ENCODE data around the gene CD81.

Gene CD81

GRCh38 chr11:2409611-2410468 lies 32.7 kb downstream of the CD81 start:
- TF ChIP-seq, protein P1, sequence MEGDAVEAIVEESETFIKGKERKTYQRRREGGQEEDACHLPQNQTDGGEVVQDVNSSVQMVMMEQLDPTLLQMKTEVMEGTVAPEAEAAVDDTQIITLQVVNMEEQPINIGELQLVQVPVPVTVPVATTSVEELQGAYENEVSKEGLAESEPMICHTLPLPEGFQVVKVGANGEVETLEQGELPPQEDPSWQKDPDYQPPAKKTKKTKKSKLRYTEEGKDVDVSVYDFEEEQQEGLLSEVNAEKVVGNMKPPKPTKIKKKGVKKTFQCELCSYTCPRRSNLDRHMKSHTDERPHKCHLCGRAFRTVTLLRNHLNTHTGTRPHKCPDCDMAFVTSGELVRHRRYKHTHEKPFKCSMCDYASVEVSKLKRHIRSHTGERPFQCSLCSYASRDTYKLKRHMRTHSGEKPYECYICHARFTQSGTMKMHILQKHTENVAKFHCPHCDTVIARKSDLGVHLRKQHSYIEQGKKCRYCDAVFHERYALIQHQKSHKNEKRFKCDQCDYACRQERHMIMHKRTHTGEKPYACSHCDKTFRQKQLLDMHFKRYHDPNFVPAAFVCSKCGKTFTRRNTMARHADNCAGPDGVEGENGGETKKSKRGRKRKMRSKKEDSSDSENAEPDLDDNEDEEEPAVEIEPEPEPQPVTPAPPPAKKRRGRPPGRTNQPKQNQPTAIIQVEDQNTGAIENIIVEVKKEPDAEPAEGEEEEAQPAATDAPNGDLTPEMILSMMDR (IDR thresholded peaks at IDR 0.05; ENCODE audit: low read depth, low read length, missing control alignments), result no peak
- DNase-seq (ENCODE audit: low read depth), result no peak
- H3K4me3 ChIP-seq (ENCODE audit: low read depth, low read length), result no peak overlapping the region

DNA sequence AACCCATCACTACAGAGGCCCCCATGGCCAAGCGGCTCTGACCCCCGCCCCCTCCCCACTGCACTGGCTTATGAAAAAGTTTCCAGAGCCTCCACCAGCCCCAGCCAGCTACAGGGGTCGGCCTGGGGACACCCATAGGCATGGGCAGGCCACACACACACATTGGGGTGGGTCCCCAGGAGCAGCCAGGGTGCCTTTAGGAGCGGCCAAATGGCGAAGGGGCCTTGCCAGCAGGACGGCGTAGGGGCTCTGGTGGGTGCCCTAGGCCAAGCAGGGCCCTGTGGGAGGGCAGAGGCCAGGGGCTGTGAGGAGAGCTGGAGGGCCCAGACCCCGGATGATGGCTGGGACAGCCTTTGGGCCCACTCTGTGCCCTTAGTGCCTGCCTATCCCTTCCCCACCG lies 33.5 kb downstream of the CD81 start:
- TF ChIP-seq, protein P1 (IDR thresholded peaks at IDR 0.05; ENCODE audit: low read depth, low read length, missing control alignments), result no peak
- H3K4me3 ChIP-seq (ENCODE audit: low read depth, low read length), result no peak overlapping the region
- DNase-seq (ENCODE audit: low read depth), result no peak

DNA sequence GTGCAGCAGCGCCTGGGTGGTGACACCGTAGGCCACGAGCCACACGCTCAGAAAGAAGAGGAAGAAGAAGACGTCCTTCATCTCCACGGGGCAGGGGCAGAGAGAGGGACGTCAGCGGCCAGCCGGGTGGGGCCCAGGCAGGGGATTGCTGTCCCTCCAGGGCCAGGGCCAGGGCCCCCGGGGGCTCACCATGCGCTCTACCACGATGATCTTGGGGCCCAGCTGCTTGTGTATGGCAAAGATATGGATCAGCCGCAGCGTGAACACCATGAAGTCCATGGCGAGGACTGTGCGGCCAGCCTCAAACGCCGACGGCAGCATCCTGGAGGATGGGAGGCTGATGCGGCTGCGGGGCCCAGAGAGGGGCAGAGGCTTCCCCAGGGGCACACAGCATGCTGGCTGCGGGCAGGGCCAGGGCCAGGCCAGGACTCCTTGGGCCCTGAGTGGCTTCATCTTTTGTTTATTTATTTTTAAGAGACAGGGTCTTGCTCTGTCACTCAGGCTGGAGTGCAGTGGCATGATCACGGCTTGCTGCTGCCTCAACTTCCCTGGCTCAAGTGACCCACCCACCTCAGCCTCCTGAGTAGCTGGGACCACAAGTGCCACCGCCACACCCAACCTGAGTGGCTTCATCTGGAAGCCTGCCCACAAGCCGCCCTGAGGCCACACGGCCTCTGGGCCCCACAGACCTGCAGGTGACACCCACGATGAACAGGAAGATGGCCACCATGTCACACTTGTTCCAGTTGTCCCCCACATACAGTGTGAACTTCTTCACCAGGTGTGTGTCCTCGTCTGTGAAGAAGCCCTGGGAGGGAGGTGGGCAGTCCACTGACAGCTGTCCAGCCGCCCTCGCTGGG lies 34.6 kb downstream of the CD81 start:
- no peak for DNase-seq (ENCODE audit: low read depth)
- H3K4me3 ChIP-seq (ENCODE audit: low read depth, low read length), result no peak overlapping the region
- TF ChIP-seq, protein P1 (IDR thresholded peaks at IDR 0.05; ENCODE audit: low read depth, low read length, missing control alignments), result no peak

DNA sequence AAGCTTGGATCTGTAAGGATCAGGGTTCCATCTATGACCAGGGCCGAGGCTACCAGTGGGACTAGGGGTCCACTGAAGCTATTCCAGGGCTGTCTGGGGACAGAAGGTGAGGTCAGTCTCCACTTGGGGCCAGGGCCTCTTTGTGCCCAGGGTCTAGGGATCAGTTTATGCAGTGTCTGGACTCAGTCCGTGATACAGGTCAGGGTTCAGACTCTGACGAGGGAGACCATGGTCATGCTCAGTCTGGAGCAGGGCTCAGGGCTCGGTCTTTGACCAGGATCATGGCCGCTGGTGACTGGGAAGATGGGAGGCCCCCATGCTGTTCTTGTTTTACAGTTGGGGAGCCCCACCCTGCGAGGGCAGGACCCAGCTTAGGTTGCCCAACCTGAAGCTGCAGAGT lies 35.2 kb downstream of the CD81 start:
- TF ChIP-seq, protein P1 (IDR thresholded peaks at IDR 0.05; ENCODE audit: low read depth, low read length, missing control alignments), result no peak
- no peak overlapping the region for H3K4me3 ChIP-seq (ENCODE audit: low read depth, low read length)
- DNase-seq (ENCODE audit: low read depth), result no peak

- TF ChIP-seq, protein P1 (IDR thresholded peaks at IDR 0.05; ENCODE audit: low read depth, low read length, missing control alignments), result no peak
- DNase-seq (ENCODE audit: low read depth), result no peak
- no peak overlapping the region for H3K4me3 ChIP-seq (ENCODE audit: low read depth, low read length)
These were observed 36.9 kb downstream of the CD81 start for GRCh38 chr11:2413742-2414579.

GRCh38 chr11:2414616-2415015 lies 37.5 kb downstream of the CD81 start:
- no peak for DNase-seq (ENCODE audit: low read depth)
- TF ChIP-seq, protein P1 (IDR thresholded peaks at IDR 0.05; ENCODE audit: low read depth, low read length, missing control alignments), result no peak
- H3K4me3 ChIP-seq (ENCODE audit: low read depth, low read length), result no peak overlapping the region

Data from GM12864 (cell line).